ENCODE data around the gene RTKN.

Gene RTKN

GRCh38 chr2:74384051-74384450, 57.7 kb downstream of the RTKN start:
- H3K9me3 Mint-ChIP-seq: no peaks in the 10 kb centered on the region
- no peak for TF ChIP-seq CTCF (IDR thresholded peaks at IDR 0.05; ENCODE audit: unreplicated experiment in 3 of 3)
- peaks cover 4% of the 10 kb centered on the region for H3K36me3 Mint-ChIP-seq (ENCODE audit: low read depth)
- no peaks in the 10 kb centered on the region for H3K27me3 Mint-ChIP-seq (ENCODE audit: low read depth)
- H3K27ac Mint-ChIP-seq: no peak overlapping the region
- H3K4me3 Mint-ChIP-seq: no peak overlapping the region
- peaks cover 19% of the 10 kb centered on the region for H3K4me1 Mint-ChIP-seq

GRCh38 chr2:74383254-74383653, 58.5 kb downstream of the RTKN start:
- Mint-ChIP-seq H3K4me3 (no peak overlapping the region), H3K4me1 (peaks cover 19% of the 10 kb centered on the region), H3K27ac (no peak overlapping the region), H3K9me3 (no peaks in the 10 kb centered on the region), H3K27me3 (ENCODE audit: low read depth) (no peaks in the 10 kb centered on the region), H3K36me3 (ENCODE audit: low read depth) (peaks cover 4% of the 10 kb centered on the region)
- no peak for TF ChIP-seq CTCF (IDR thresholded peaks at IDR 0.05; ENCODE audit: unreplicated experiment in 3 of 3)

GRCh38 chr2:74381751-74382150, 60.0 kb downstream of the RTKN start:
- no peaks in the 10 kb centered on the region for H3K9me3 Mint-ChIP-seq
- peaks cover 19% of the 10 kb centered on the region for H3K4me1 Mint-ChIP-seq
- H3K27ac Mint-ChIP-seq: peak overlapping the region in 2 of 3 experiments; percentile 13 to 15
- no peaks in the 10 kb centered on the region for H3K27me3 Mint-ChIP-seq (ENCODE audit: low read depth)
- H3K36me3 Mint-ChIP-seq (ENCODE audit: low read depth): peaks cover 16% of the 10 kb centered on the region
- no peak for TF ChIP-seq CTCF (IDR thresholded peaks at IDR 0.05; ENCODE audit: unreplicated experiment in 3 of 3)
- H3K4me3 Mint-ChIP-seq: no peak overlapping the region

GRCh38 chr2:74379851-74380789, 61.6 kb downstream of the RTKN start, which contains the start of gene DCTN1:
Gene DCTN1, minus strand, starts transcription at chr2:74380311. Its CDS starts 274 bp downstream, at chr2:74380037.
- Mint-ChIP-seq H3K4me1 (peaks cover 25% of the 10 kb centered on the region), H3K27me3 (ENCODE audit: low read depth) (peaks cover 3% of the 10 kb centered on the region), H3K27ac (peak within 1 kb of the TSS in 2 of 3 experiments; percentile 21 to 43), H3K9me3 (no peaks in the 10 kb centered on the region), H3K4me3 (peak within 1 kb of the TSS; percentile 42 to 73 (median 57)), H3K36me3 (ENCODE audit: low read depth) (peaks cover 27% of the 10 kb centered on the region)
- no peak for TF ChIP-seq CTCF (IDR thresholded peaks at IDR 0.05; ENCODE audit: unreplicated experiment in 3 of 3)

GRCh38 chr2:74378007-74378406, 63.7 kb downstream of the RTKN start:
- Mint-ChIP-seq H3K27me3 (ENCODE audit: low read depth) (peaks cover 3% of the 10 kb centered on the region), H3K4me1 (peaks cover 42% of the 10 kb centered on the region), H3K9me3 (no peaks in the 10 kb centered on the region), H3K4me3 (no peak overlapping the region), H3K36me3 (ENCODE audit: low read depth) (peaks cover 23% of the 10 kb centered on the region), H3K27ac (no peak overlapping the region)
- no peak for TF ChIP-seq CTCF (IDR thresholded peaks at IDR 0.05; ENCODE audit: unreplicated experiment in 3 of 3)

Data from nephron (organoid).